Measurements from ENCODE around the gene CD79B. TPM values are rescaled to one million over a fixed set of nuclear protein-coding genes. Genes with fewer than 3 reads are reported as not detected.

The CD79B gene
- total RNA-seq, 1 experiment from 2014 or later, result not detected

- DNase-seq, result no peak
- H3K9me3 ChIP-seq, result 0 out of 2 replicates have a peak, but pooled peaks cover 2% of the 10 kb centered on the region
- no TSS peak for BruUV-seq (replicated peaks)
- no peaks in the 10 kb centered on the region for H3K36me3 Mint-ChIP-seq (ENCODE audit: insufficient read depth, unreplicated experiment)
- H3K27me3 Mint-ChIP-seq (ENCODE audit: insufficient read depth, unreplicated experiment), result peaks cover 25% of the 10 kb centered on the region
- H3K27me3 ChIP-seq (replicated peaks; ENCODE audit: control insufficient read depth, insufficient read depth, low read length), result no peaks in the 10 kb centered on the region
- no peak overlapping the region for H3K4me3 Mint-ChIP-seq (ENCODE audit: unreplicated experiment)
- no peaks in the 10 kb centered on the region for H3K4me1 Mint-ChIP-seq (ENCODE audit: low read depth, unreplicated experiment)
- H3K4me3 ChIP-seq (ENCODE audit: low read depth, low read length), result no peak overlapping the region
- H3K9me3 Mint-ChIP-seq (ENCODE audit: unreplicated experiment), result no peaks in the 10 kb centered on the region
- ChIA-PET CTCF (no interaction called here), POLR2A (no interaction called here)
- H3K27ac Mint-ChIP-seq (ENCODE audit: unreplicated experiment), result no peak overlapping the region
- no peaks in the 10 kb centered on the region for H3K4me1 ChIP-seq
- intact Hi-C loops (cut with micrococcal nuclease; ENCODE audit: unreplicated experiment), result no loop called here
- H3K36me3 ChIP-seq (ENCODE audit: control insufficient read depth, insufficient read depth, low read length), result no peaks in the 10 kb centered on the region
- TF ChIP-seq CTCF (IDR thresholded peaks at IDR 0.05; ENCODE audit: insufficient read depth in 1 of 2, low read depth in 1 of 2, low read length in 1 of 2, severe bottlenecking in 1 of 2, unreplicated experiment in 1 of 2), result no peak
These were observed 41.1 kb upstream of the CD79B start for GRCh38 chr17:63973247-63973646.

DNA sequence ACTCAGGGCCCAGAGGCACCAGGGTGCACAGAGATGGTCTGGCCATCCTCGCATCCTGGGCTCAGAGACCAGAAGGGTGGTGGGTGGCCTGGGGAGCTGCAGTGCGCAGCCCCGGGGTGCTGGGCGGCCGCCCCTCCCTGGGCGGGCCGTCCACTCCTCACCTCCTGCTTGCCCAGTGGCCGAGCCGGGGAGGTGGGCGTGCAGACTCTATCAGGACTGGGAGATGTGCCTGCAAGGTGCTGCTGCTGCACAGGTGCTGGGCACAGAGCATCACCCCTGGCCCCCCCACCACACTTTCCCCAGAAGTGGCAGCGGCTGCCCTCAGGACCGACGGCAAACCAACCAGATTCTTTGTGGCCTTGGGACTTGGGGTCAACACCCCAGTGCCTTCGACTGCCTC lies 40.7 kb upstream of the CD79B start, which contains the start of gene SCN4A:
Gene SCN4A (minus strand): TSS at position 123 of the 400 bp plus-strand sequence. CDS start 77 bp downstream, at position 46.
- TF ChIP-seq CTCF (IDR thresholded peaks at IDR 0.05; ENCODE audit: insufficient read depth in 1 of 2, low read depth in 1 of 2, low read length in 1 of 2, severe bottlenecking in 1 of 2, unreplicated experiment in 1 of 2), result no peak
- Histone ChIP-seq H3K27me3 (replicated peaks; ENCODE audit: control insufficient read depth, insufficient read depth, low read length) (no peaks in the 10 kb centered on the region), H3K4me3 (ENCODE audit: low read depth, low read length) (no peak within 1 kb of the TSS), H3K4me1 (no peaks in the 10 kb centered on the region), H3K36me3 (ENCODE audit: control insufficient read depth, insufficient read depth, low read length) (no peaks in the 10 kb centered on the region), H3K9me3 (0 out of 2 replicates have a peak, but pooled peaks cover 2% of the 10 kb centered on the region)
- H3K4me3 Mint-ChIP-seq (ENCODE audit: unreplicated experiment), result no peak within 1 kb of the TSS
- H3K4me1 Mint-ChIP-seq (ENCODE audit: low read depth, unreplicated experiment), result no peaks in the 10 kb centered on the region
- intact Hi-C loops (cut with micrococcal nuclease; ENCODE audit: unreplicated experiment), result no loop called here
- no peaks in the 10 kb centered on the region for H3K36me3 Mint-ChIP-seq (ENCODE audit: insufficient read depth, unreplicated experiment)
- BruUV-seq (replicated peaks), result no TSS peak
- CTCF ChIA-PET, result no interaction called here
- no peak within 1 kb of the TSS for H3K27ac Mint-ChIP-seq (ENCODE audit: unreplicated experiment)
- H3K9me3 Mint-ChIP-seq (ENCODE audit: unreplicated experiment), result no peaks in the 10 kb centered on the region
- no peak for DNase-seq
- POLR2A ChIA-PET, result no interaction called here
- H3K27me3 Mint-ChIP-seq (ENCODE audit: insufficient read depth, unreplicated experiment), result peaks cover 25% of the 10 kb centered on the region

GRCh38 chr17:63969278-63969677 lies 37.1 kb upstream of the CD79B start:
- no peaks in the 10 kb centered on the region for H3K9me3 Mint-ChIP-seq (ENCODE audit: unreplicated experiment)
- no peaks in the 10 kb centered on the region for H3K9me3 ChIP-seq
- ChIA-PET POLR2A (no interaction called here), CTCF (no interaction called here)
- no peaks in the 10 kb centered on the region for H3K4me1 ChIP-seq
- H3K27ac Mint-ChIP-seq (ENCODE audit: unreplicated experiment), result no peak overlapping the region
- peaks cover 9% of the 10 kb centered on the region for H3K27me3 Mint-ChIP-seq (ENCODE audit: insufficient read depth, unreplicated experiment)
- no peak for DNase-seq
- H3K36me3 Mint-ChIP-seq (ENCODE audit: insufficient read depth, unreplicated experiment), result no peaks in the 10 kb centered on the region
- no peaks in the 10 kb centered on the region for H3K27me3 ChIP-seq (replicated peaks; ENCODE audit: control insufficient read depth, insufficient read depth, low read length)
- H3K4me3 Mint-ChIP-seq (ENCODE audit: unreplicated experiment), result no peak overlapping the region
- TF ChIP-seq CTCF (IDR thresholded peaks at IDR 0.05; ENCODE audit: insufficient read depth in 1 of 2, low read depth in 1 of 2, low read length in 1 of 2, severe bottlenecking in 1 of 2, unreplicated experiment in 1 of 2), result no peak
- BruUV-seq (replicated peaks), result no TSS peak
- intact Hi-C loops (cut with micrococcal nuclease; ENCODE audit: unreplicated experiment), result no loop called here
- H3K36me3 ChIP-seq (ENCODE audit: control insufficient read depth, insufficient read depth, low read length), result no peaks in the 10 kb centered on the region
- H3K4me1 Mint-ChIP-seq (ENCODE audit: low read depth, unreplicated experiment), result no peaks in the 10 kb centered on the region
- no peak overlapping the region for H3K4me3 ChIP-seq (ENCODE audit: low read depth, low read length)
